GM12865 (cell line): ENCODE data around the gene NBL1.

Source experiments
- DNase-seq: peaks from one replicate; pipeline ENCODE4 v3.0.0; 2010; ENCODE audit warnings: low read depth
- H3K4me3 ChIP-seq: 2 replicates; pipeline ENCODE4 v1.5.1; 2011; ENCODE audit warnings: mild to moderate bottlenecking, low read depth, low read length, control low read depth
- TF ChIP-seq, protein P1 (sequence below): IDR thresholded peaks from 2 replicates; pipeline ENCODE4 v1.5.1; 2011; ENCODE audit warnings: low read length, control low read depth, low read depth, inconsistent platforms; ENCODE audit not compliant: insufficient read depth; ENCODE audit errors: missing control alignments

The NBL1 gene

DNA sequence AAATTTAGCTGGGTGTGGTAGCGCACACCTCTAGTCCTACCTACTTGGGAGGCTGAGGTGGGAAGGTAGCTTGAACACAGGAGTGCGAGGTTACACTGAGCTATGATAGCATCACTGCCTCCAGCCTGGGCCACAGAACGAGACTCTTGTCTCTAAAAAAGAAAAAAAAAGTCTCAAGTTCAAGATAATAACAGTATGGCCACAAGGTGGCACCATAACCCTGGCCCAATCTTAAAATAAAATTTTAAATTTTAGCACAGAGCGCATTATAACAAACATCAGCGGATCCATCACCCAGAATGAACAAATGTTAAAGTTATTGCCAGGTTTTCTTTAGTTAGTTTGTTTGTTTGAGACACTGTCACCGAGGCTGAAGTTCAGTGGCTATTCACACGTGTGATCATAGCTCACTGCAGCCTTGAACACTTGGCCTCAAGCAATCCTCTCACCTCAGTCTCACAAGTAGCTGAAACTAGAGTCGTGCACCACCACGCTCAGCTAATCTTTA is 17.7 kb downstream of the NBL1 start:
- peak; percentile 62 for DNase-seq
- TF ChIP-seq, protein P1, sequence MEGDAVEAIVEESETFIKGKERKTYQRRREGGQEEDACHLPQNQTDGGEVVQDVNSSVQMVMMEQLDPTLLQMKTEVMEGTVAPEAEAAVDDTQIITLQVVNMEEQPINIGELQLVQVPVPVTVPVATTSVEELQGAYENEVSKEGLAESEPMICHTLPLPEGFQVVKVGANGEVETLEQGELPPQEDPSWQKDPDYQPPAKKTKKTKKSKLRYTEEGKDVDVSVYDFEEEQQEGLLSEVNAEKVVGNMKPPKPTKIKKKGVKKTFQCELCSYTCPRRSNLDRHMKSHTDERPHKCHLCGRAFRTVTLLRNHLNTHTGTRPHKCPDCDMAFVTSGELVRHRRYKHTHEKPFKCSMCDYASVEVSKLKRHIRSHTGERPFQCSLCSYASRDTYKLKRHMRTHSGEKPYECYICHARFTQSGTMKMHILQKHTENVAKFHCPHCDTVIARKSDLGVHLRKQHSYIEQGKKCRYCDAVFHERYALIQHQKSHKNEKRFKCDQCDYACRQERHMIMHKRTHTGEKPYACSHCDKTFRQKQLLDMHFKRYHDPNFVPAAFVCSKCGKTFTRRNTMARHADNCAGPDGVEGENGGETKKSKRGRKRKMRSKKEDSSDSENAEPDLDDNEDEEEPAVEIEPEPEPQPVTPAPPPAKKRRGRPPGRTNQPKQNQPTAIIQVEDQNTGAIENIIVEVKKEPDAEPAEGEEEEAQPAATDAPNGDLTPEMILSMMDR, result peak; percentile 49
- no peak overlapping the region for H3K4me3 ChIP-seq

- TF ChIP-seq, protein P1, result no peak
- no peak for DNase-seq
- no peak overlapping the region for H3K4me3 ChIP-seq
Measured at GRCh38 chr1:19662313-19662712, 18.2 kb downstream of the NBL1 start.

- TF ChIP-seq, protein P1, result no peak
- DNase-seq, result peak; percentile 38
- peak within 1 kb of the TSS; percentile 52 for H3K4me3 ChIP-seq
Measured at GRCh38 chr1:19664453-19665185, 20.5 kb downstream of the NBL1 start, which contains the start of gene HTR6. HTR6 (plus strand) TSS chr1:19664875; CDS start chr1:19665754, 879 bp downstream.

GRCh38 chr1:19665186-19665495 is 21.0 kb downstream of the NBL1 start:
- peak overlapping the region; percentile 38 for H3K4me3 ChIP-seq
- DNase-seq, result no peak
- TF ChIP-seq, protein P1, result no peak

DNA sequence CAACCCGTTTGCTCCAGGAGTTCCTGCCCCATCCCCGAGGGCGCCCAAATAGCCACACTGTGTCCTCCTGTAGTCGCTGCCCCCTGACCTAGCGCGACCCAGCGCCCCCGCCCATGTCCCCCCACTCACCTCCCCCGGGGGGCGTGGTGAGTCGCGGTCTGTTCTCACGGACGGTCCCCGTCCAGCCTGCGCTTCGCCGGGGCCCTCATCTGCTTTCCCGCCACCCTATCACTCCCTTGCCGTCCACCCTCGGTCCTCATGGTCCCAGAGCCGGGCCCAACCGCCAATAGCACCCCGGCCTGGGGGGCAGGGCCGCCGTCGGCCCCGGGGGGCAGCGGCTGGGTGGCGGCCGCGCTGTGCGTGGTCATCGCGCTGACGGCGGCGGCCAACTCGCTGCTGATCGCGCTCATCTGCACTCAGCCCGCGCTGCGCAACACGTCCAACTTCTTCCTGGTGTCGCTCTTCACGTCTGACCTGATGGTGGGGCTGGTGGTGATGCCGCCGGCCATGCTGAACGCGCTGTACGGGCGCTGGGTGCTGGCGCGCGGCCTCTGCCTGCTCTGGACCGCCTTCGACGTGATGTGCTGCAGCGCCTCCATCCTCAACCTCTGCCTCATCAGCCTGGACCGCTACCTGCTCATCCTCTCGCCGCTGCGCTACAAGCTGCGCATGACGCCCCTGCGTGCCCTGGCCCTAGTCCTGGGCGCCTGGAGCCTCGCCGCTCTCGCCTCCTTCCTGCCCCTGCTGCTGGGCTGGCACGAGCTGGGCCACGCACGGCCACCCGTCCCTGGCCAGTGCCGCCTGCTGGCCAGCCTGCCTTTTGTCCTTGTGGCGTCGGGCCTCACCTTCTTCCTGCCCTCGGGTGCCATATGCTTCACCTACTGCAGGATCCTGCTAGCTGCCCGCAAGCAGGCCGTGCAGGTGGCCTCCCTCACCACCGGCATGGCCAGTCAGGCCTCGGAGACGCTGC is 21.7 kb downstream of the NBL1 start:
- TF ChIP-seq, protein P1, result no peak
- no peak for DNase-seq
- peak overlapping the region; percentile 38; the same call in 1 of the 2 replicates for H3K4me3 ChIP-seq

GRCh38 chr1:19668888-19669287 is 24.8 kb downstream of the NBL1 start:
- TF ChIP-seq, protein P1, result no peak

More at GRCh38 chr1:19668888-19669287, 24.8 kb downstream of the NBL1 start:
- H3K4me3 ChIP-seq, result no peak overlapping the region
- DNase-seq, result peak; percentile 28
